ENCODE data around the gene APOBEC2. TPM values are rescaled to one million over a fixed set of nuclear protein-coding genes. Genes with fewer than 3 reads are reported as not detected.

APOBEC2 gene
- total RNA-seq, 2 experiments from 2014 or later = not detected

- Histone ChIP-seq H3K27ac (ENCODE audit: low read depth in 1 of 2, low read length in 2 of 2) (no peak overlapping the region), H3K4me1 (ENCODE audit: insufficient read depth, low read length) (no peaks in the 10 kb centered on the region), H3K4me3 (ENCODE audit: low read length) (no peak overlapping the region), H3K36me3 (ENCODE audit: insufficient read depth, low read length) (no peaks in the 10 kb centered on the region), H3K9me3 (ENCODE audit: control insufficient read depth in 1 of 2, insufficient read depth in 1 of 2, low read length in 2 of 2) (no peaks in the 10 kb centered on the region), H3K27me3 (ENCODE audit: control insufficient read depth in 1 of 2, insufficient read depth in 2 of 2, low read length in 2 of 2) (no peaks in the 10 kb centered on the region)
- H3K9me3 Mint-ChIP-seq = no peaks in the 10 kb centered on the region
- ChIA-PET POLR2A (interaction anchor here (1.2 kb wide), 1 partner anchor 8 kb away, joined by 3 read pairs; no protein-coding TSS in a partner anchor), CTCF (interaction anchor here (1.2 kb wide), 1 partner anchor 8 kb away, joined by 6 read pairs; no protein-coding TSS in a partner anchor)
- no peaks in the 10 kb centered on the region for H3K36me3 Mint-ChIP-seq (ENCODE audit: low read depth)
- no peak overlapping the region for H3K4me3 Mint-ChIP-seq
- peaks cover 7% of the 10 kb centered on the region for H3K4me1 Mint-ChIP-seq (ENCODE audit: low read depth)
- intact Hi-C loops (cut with DNase I, micrococcal nuclease) = loop anchor here in 1 of 2 experiments (10.0 kb wide), 1 partner anchor 1171 kb away; no protein-coding TSS in a partner anchor
- H3K27ac Mint-ChIP-seq = no peak overlapping the region
- H3K27me3 Mint-ChIP-seq = no peaks in the 10 kb centered on the region
- DNase-seq = no peak
- TF ChIP-seq CTCF (IDR thresholded peaks at IDR 0.05) = no peak
- no peak for ATAC-seq (ENCODE audit: poor library complexity)
Measured at GRCh38 chr6:41036186-41036585, 16.8 kb upstream of the APOBEC2 start.

- no peaks in the 10 kb centered on the region for H3K4me1 ChIP-seq (ENCODE audit: insufficient read depth, low read length)
- intact Hi-C loops (cut with DNase I, micrococcal nuclease) = loop anchor here in 1 of 2 experiments (10.0 kb wide), 1 partner anchor 1172 kb away; no protein-coding TSS in a partner anchor
- H3K27ac ChIP-seq (ENCODE audit: low read depth in 1 of 2, low read length in 2 of 2) = no peak overlapping the region
- Mint-ChIP-seq H3K9me3 (no peaks in the 10 kb centered on the region), H3K4me3 (no peak overlapping the region), H3K27ac (no peak overlapping the region), H3K27me3 (no peaks in the 10 kb centered on the region), H3K4me1 (ENCODE audit: low read depth) (peaks cover 6% of the 10 kb centered on the region), H3K36me3 (ENCODE audit: low read depth) (no peaks in the 10 kb centered on the region)
- POLR2A ChIA-PET = interaction anchor here (1.2 kb wide), 1 partner anchor 9 kb away, joined by 3 read pairs; no protein-coding TSS in a partner anchor
- H3K9me3 ChIP-seq (ENCODE audit: control insufficient read depth in 1 of 2, insufficient read depth in 1 of 2, low read length in 2 of 2) = no peaks in the 10 kb centered on the region
- no peak for ATAC-seq (ENCODE audit: poor library complexity)
- no peak for TF ChIP-seq CTCF (IDR thresholded peaks at IDR 0.05)
- CTCF ChIA-PET = interaction anchor here (1.2 kb wide), 1 partner anchor 9 kb away, joined by 6 read pairs; no protein-coding TSS in a partner anchor
- no peak overlapping the region for H3K4me3 ChIP-seq (ENCODE audit: low read length)
- no peak for DNase-seq
- no peaks in the 10 kb centered on the region for H3K27me3 ChIP-seq (ENCODE audit: control insufficient read depth in 1 of 2, insufficient read depth in 2 of 2, low read length in 2 of 2)
- H3K36me3 ChIP-seq (ENCODE audit: insufficient read depth, low read length) = no peaks in the 10 kb centered on the region
Measured at GRCh38 chr6:41036601-41037000, 16.4 kb upstream of the APOBEC2 start.

GRCh38 chr6:41037107-41037900, 15.7 kb upstream of the APOBEC2 start:
- no peak overlapping the region for H3K27ac ChIP-seq (ENCODE audit: low read depth in 1 of 2, low read length in 2 of 2)
- Mint-ChIP-seq H3K9me3 (no peaks in the 10 kb centered on the region), H3K27ac (no peak overlapping the region), H3K27me3 (no peaks in the 10 kb centered on the region), H3K4me3 (no peak overlapping the region), H3K4me1 (ENCODE audit: low read depth) (peaks cover 6% of the 10 kb centered on the region), H3K36me3 (ENCODE audit: low read depth) (no peaks in the 10 kb centered on the region)
- intact Hi-C loops (cut with DNase I, micrococcal nuclease) = loop anchor here in 1 of 2 experiments (10.0 kb wide), 1 partner anchor 1173 kb away; no protein-coding TSS in a partner anchor
- TF ChIP-seq CTCF (IDR thresholded peaks at IDR 0.05) = no peak
- ATAC-seq (ENCODE audit: poor library complexity) (no peak), DNase-seq (no peak)
- ChIA-PET CTCF (interaction anchor here (1.0 to 1.2 kb wide), 2 partner anchors 9 kb away, joined by 4 to 6 read pairs; no protein-coding TSS in a partner anchor), POLR2A (interaction anchor here (1.2 kb wide), 1 partner anchor 9 kb away, joined by 3 read pairs; no protein-coding TSS in a partner anchor)
- no peaks in the 10 kb centered on the region for H3K36me3 ChIP-seq (ENCODE audit: insufficient read depth, low read length)
- no peaks in the 10 kb centered on the region for H3K27me3 ChIP-seq (ENCODE audit: control insufficient read depth in 1 of 2, insufficient read depth in 2 of 2, low read length in 2 of 2)
- no peaks in the 10 kb centered on the region for H3K4me1 ChIP-seq (ENCODE audit: insufficient read depth, low read length)
- H3K9me3 ChIP-seq (ENCODE audit: control insufficient read depth in 1 of 2, insufficient read depth in 1 of 2, low read length in 2 of 2) = no peaks in the 10 kb centered on the region
- H3K4me3 ChIP-seq (ENCODE audit: low read length) = no peak overlapping the region

Data from CD4-positive, alpha-beta T cell (primary cell).